Measurements from ENCODE around the gene FRYL. TPM values are rescaled to one million over a fixed set of nuclear protein-coding genes. Genes with fewer than 3 reads are reported as not detected.

Gene FRYL
- 20.4 and 29.0 TPM in 2 replicates for total RNA-seq

DNA sequence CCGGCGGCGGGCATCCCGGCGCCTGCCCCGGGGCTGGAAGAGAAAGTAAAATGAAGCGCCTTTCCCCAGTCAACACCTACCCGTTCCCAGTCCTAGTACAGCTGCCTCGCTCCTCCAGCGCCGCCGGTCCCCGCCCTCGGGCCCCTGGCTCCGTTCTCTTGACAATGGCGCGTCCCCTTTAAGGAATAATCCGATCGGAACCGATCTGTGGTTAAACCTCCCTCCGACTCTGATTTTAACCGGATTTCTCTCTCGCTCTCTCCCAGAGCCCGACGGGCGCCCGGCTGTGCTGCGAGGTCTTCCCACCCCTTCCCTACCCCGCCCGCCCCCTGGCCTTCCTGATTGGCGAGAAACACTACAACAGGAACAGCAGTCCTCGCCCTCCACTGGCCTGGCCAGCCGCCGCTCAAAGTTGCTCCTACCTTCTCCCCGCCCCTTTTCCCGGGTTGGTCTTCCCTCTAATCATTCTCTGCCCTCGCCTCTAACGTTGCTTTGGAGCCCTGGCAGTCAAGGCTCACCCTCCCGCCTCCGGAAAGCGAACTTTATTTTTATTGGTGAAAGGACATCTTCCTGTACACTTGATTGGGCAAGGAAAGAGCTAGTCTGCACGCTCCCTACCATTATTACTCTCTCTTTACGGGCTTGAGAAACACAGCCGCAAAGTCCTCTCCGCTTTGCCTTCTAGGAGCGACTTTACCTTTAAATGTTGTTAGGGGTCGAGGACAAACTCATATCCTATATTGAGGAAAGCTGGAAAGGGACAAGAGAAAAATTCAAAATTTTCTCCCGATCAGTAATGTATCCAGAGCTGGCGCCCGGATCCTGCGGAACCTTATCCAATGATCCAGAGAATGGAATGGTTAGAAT is at the start of gene FRYL:
Gene FRYL (minus strand): TSS at position 282 of the 867 bp plus-strand sequence. CDS start 145,869 bp downstream, outside the sequence.

DNA sequence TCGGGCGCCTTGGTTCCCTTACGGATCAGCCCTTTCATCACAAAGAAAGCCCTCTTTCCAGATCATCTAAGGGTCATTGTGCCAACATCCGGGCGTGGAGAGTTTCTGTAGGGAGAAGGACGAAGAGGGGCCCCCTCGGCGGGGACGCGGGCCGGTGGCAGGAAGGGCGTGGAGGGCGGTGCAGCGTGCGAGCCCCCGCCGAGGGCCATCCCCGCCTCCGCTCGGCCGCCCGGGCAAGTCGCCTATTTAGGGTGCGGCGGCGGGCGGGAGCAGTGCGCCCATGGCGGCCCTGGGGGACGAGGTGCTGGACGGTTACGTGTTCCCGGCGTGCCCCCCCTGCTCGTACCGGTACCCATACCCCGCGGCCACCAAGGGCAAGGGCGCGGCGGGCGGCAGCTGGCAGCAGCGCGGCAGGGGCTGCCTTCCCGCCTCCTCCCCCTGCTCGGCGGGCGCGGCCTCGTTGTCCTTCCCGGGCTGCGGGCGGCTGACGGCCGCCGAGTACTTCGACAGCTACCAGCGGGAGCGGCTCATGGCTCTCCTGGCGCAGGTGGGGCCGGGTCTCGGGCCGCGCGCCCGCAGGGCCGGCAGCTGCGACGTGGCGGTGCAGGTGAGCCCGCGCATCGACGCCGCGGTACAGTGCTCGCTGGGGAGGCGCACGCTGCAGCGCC is 289.9 kb downstream of the FRYL start, which contains the start of gene ZAR1:
Gene ZAR1 (plus strand): TSS at position 241 of the 668 bp plus-strand sequence. CDS start 40 bp downstream, at position 281.

DNA sequence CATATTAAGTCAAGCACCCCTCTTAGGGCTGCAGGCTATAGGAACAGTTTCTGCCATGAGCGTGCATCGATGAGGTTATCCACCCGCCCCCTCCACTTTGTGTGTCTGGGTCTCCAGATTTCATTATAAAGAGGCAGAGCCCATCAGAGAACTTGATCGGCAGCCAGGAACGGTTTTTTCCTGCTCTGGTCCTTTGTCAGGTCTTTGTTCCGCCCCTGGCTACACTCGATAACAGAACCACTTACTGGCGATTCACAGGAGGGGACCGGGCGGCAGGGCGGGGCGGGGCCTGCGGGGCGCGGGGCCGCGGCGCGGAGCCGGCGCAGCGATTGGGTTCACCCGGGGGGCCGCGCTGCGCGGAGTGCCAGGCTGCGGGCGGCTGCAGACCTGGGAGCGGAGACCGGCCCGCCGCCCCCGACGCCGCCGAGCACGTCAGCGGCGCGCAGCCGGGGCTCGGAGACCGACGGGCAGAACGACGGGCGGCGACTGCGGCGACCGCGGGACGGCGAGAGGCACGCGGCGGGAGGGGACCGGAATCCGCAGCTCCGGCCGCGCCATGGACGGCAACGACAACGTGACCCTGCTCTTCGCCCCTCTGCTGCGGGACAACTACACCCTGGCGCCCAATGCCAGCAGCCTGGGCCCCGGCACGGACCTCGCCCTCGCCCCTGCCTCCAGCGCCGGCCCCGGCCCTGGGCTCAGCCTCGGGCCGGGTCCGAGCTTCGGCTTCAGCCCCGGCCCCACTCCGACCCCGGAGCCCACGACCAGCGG is 296.9 kb downstream of the FRYL start, which contains the start of gene SLC10A4:
Gene SLC10A4 (plus strand): TSS at position 338 of the 771 bp plus-strand sequence. CDS start 219 bp downstream, at position 557.

Other genes with a start within 250 kb of the FRYL start
- 105 TPM in 2 replicates for gene OCIAD1, start 50.8 kb upstream of the FRYL start, total RNA-seq
- gene OCIAD2, start 126.5 kb upstream of the FRYL start, total RNA-seq: 0.15 and 0.37 TPM in 2 replicates
- not detected in 2 replicates for gene CWH43, start 206.0 kb upstream of the FRYL start, total RNA-seq

All from cardiac ventricle fibroblast (primary cell).